ENCODE results near the gene DHRS12. TPM values are rescaled to one million over a fixed set of nuclear protein-coding genes. Genes with fewer than 3 reads are reported as not detected.
A peak's percentile ranks its signal among the peaks of the same experiment; 100 is the strongest.

Gene DHRS12
- total RNA-seq, 1 donor from 2014 or later, result 11.3 TPM

GRCh38 chr13:51831519-51831918 is 27.6 kb upstream of the DHRS12 start:
- Mint-ChIP-seq H3K27me3 (peaks cover 19% of the 10 kb centered on the region), H3K9me3 (no peaks in the 10 kb centered on the region), H3K27ac (no peak overlapping the region), H3K4me1 (ENCODE audit: unreplicated experiment) (peaks cover 6% of the 10 kb centered on the region), H3K36me3 (no peaks in the 10 kb centered on the region), H3K4me3 (no peak overlapping the region)
- no peak for TF ChIP-seq CTCF (conservative IDR thresholded peaks at IDR 0.05)
- DNase-seq (ENCODE audit: extremely low spot score, unreplicated experiment), result no peak

- TF ChIP-seq CTCF (conservative IDR thresholded peaks at IDR 0.05), result no peak
- peaks cover 6% of the 10 kb centered on the region for H3K4me1 Mint-ChIP-seq (ENCODE audit: unreplicated experiment)
- peaks cover 19% of the 10 kb centered on the region for H3K27me3 Mint-ChIP-seq
- H3K4me3 Mint-ChIP-seq, result no peak overlapping the region
- H3K36me3 Mint-ChIP-seq, result no peaks in the 10 kb centered on the region
- no peak overlapping the region for H3K27ac Mint-ChIP-seq
- no peak for DNase-seq (ENCODE audit: extremely low spot score, unreplicated experiment)
- H3K9me3 Mint-ChIP-seq, result no peaks in the 10 kb centered on the region
Measured at GRCh38 chr13:51829568-51829899, 25.6 kb upstream of the DHRS12 start.

- no peak for TF ChIP-seq CTCF (conservative IDR thresholded peaks at IDR 0.05)
- DNase-seq (ENCODE audit: extremely low spot score, unreplicated experiment), result no peak
- H3K4me3 Mint-ChIP-seq, result no peak overlapping the region
- peaks cover 19% of the 10 kb centered on the region for H3K27me3 Mint-ChIP-seq
- no peaks in the 10 kb centered on the region for H3K36me3 Mint-ChIP-seq
- H3K27ac Mint-ChIP-seq, result no peak overlapping the region
- H3K9me3 Mint-ChIP-seq, result no peaks in the 10 kb centered on the region
- peaks cover 6% of the 10 kb centered on the region for H3K4me1 Mint-ChIP-seq (ENCODE audit: unreplicated experiment)
Measured at GRCh38 chr13:51828730-51829567, 25.0 kb upstream of the DHRS12 start.

- no peak for DNase-seq (ENCODE audit: extremely low spot score, unreplicated experiment)
- Mint-ChIP-seq H3K27me3 (peaks cover 4% of the 10 kb centered on the region), H3K9me3 (no peaks in the 10 kb centered on the region), H3K36me3 (no peaks in the 10 kb centered on the region), H3K4me3 (no peak overlapping the region), H3K27ac (peak overlapping the region; percentile 4), H3K4me1 (ENCODE audit: unreplicated experiment) (no peaks in the 10 kb centered on the region)
- no peak for TF ChIP-seq CTCF (conservative IDR thresholded peaks at IDR 0.05)
Measured at GRCh38 chr13:51827254-51827653, 23.3 kb upstream of the DHRS12 start.

GRCh38 chr13:51826606-51827005 is 22.6 kb upstream of the DHRS12 start:
- no peak for TF ChIP-seq CTCF (conservative IDR thresholded peaks at IDR 0.05)
- Mint-ChIP-seq H3K27me3 (peaks cover 4% of the 10 kb centered on the region), H3K27ac (peak overlapping the region; percentile 55), H3K4me1 (ENCODE audit: unreplicated experiment) (no peaks in the 10 kb centered on the region), H3K36me3 (no peaks in the 10 kb centered on the region), H3K9me3 (no peaks in the 10 kb centered on the region), H3K4me3 (no peak overlapping the region)
- no peak for DNase-seq (ENCODE audit: extremely low spot score, unreplicated experiment)
